Non-pigmented ciliary epithelial cell (primary cell): ENCODE measurements around the gene EZH2.

Experiments used
- DNase-seq: peaks from one replicate; pipeline ENCODE4 v3.0.0-alpha.2; 2010; ENCODE audit warnings: low read depth

Gene EZH2

GRCh38 chr7:148898845-148899484 lies 14.9 kb upstream of the EZH2 start:
- DNase-seq, result no peak

GRCh38 chr7:148894591-148894990 lies 10.5 kb upstream of the EZH2 start:
- DNase-seq, result no peak

GRCh38 chr7:148893071-148893470 lies 9.0 kb upstream of the EZH2 start:
- DNase-seq, result no peak

GRCh38 chr7:148888300-148888699 lies 4.2 kb upstream of the EZH2 start:
- no peak for DNase-seq

- no peak for DNase-seq
Observed at GRCh38 chr7:148886844-148887243, 2.8 kb upstream of the EZH2 start.

GRCh38 chr7:148884299-148885022 lies 370 bp upstream of the EZH2 start:
- peak; percentile 28 for DNase-seq

- no peak for DNase-seq
Observed at GRCh38 chr7:148883266-148884048, 634 bp downstream of the EZH2 start.

GRCh38 chr7:148882841-148883265 lies 1.2 kb downstream of the EZH2 start:
- no peak for DNase-seq

- no peak for DNase-seq
Observed at GRCh38 chr7:148882192-148882591, 1.9 kb downstream of the EZH2 start.

- DNase-seq, result no peak
Observed at GRCh38 chr7:148878317-148878716, 5.8 kb downstream of the EZH2 start.

- no peak for DNase-seq
Observed at GRCh38 chr7:148877517-148877916, 6.6 kb downstream of the EZH2 start.

GRCh38 chr7:148872188-148872587 lies 11.9 kb downstream of the EZH2 start:
- no peak for DNase-seq

- no peak for DNase-seq
Observed at GRCh38 chr7:148871551-148871950, 12.5 kb downstream of the EZH2 start.

- DNase-seq, result no peak
Observed at GRCh38 chr7:148871030-148871429, 13.1 kb downstream of the EZH2 start.

GRCh38 chr7:148868378-148868674 lies 15.8 kb downstream of the EZH2 start:
- no peak for DNase-seq

GRCh38 chr7:148867596-148868377 lies 16.3 kb downstream of the EZH2 start:
- no peak for DNase-seq

GRCh38 chr7:148866362-148866761 lies 17.7 kb downstream of the EZH2 start:
- no peak for DNase-seq

- no peak for DNase-seq
Observed at GRCh38 chr7:148865283-148865682, 18.8 kb downstream of the EZH2 start.

- DNase-seq, result no peak
Observed at GRCh38 chr7:148863324-148863723, 20.8 kb downstream of the EZH2 start.

GRCh38 chr7:148862481-148862880 lies 21.6 kb downstream of the EZH2 start:
- no peak for DNase-seq

- DNase-seq, result no peak
Observed at GRCh38 chr7:148858489-148858888, 25.6 kb downstream of the EZH2 start.

GRCh38 chr7:148856891-148857290 lies 27.2 kb downstream of the EZH2 start:
- DNase-seq, result no peak

GRCh38 chr7:148856578-148856881 lies 27.6 kb downstream of the EZH2 start:
- no peak for DNase-seq
